ENCODE measurements around the gene SPAG9. TPM values are rescaled to one million over a fixed set of nuclear protein-coding genes. Genes with fewer than 3 reads are reported as not detected.

The SPAG9 gene
- total RNA-seq, 1 experiment from 2014 or later = 77.6 TPM

DNA sequence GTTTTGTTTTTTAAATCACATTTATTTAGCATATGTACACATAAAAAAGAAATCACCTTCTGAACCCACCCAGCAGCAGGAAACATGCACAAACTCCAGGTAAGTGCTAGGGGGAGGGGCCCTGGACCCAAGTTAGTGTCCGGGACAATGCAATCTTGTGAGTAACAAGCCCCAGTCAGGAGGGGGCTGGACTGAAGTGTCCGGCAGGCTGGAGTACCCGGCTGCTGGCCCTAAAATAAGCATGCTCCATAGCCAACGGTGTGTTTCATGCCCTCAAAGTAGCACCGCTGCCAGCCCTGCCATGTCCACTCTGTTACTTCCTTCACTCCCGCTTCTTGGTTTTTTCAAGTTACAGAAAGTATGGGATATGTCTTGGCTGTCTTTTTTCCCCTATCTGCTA lies 102.1 kb downstream of the SPAG9 start (continued):
- TF ChIP-seq, protein P1, sequence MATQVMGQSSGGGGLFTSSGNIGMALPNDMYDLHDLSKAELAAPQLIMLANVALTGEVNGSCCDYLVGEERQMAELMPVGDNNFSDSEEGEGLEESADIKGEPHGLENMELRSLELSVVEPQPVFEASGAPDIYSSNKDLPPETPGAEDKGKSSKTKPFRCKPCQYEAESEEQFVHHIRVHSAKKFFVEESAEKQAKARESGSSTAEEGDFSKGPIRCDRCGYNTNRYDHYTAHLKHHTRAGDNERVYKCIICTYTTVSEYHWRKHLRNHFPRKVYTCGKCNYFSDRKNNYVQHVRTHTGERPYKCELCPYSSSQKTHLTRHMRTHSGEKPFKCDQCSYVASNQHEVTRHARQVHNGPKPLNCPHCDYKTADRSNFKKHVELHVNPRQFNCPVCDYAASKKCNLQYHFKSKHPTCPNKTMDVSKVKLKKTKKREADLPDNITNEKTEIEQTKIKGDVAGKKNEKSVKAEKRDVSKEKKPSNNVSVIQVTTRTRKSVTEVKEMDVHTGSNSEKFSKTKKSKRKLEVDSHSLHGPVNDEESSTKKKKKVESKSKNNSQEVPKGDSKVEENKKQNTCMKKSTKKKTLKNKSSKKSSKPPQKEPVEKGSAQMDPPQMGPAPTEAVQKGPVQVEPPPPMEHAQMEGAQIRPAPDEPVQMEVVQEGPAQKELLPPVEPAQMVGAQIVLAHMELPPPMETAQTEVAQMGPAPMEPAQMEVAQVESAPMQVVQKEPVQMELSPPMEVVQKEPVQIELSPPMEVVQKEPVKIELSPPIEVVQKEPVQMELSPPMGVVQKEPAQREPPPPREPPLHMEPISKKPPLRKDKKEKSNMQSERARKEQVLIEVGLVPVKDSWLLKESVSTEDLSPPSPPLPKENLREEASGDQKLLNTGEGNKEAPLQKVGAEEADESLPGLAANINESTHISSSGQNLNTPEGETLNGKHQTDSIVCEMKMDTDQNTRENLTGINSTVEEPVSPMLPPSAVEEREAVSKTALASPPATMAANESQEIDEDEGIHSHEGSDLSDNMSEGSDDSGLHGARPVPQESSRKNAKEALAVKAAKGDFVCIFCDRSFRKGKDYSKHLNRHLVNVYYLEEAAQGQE (IDR thresholded peaks at IDR 0.05; ENCODE audit: low read depth) = no peak
- no peak for TF ChIP-seq SIN3A (IDR thresholded peaks at IDR 0.05; ENCODE audit: low read depth)
- no peak for TF ChIP-seq EZH2 (IDR thresholded peaks at IDR 0.05)
- TF ChIP-seq, protein P2, sequence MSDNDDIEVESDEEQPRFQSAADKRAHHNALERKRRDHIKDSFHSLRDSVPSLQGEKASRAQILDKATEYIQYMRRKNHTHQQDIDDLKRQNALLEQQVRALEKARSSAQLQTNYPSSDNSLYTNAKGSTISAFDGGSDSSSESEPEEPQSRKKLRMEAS (IDR thresholded peaks at IDR 0.05) = no peak
- TF ChIP-seq YY1 (IDR thresholded peaks at IDR 0.05; ENCODE audit: extremely low read depth, insufficient replicate concordance, low read depth, low read length) = no peak

DNA sequence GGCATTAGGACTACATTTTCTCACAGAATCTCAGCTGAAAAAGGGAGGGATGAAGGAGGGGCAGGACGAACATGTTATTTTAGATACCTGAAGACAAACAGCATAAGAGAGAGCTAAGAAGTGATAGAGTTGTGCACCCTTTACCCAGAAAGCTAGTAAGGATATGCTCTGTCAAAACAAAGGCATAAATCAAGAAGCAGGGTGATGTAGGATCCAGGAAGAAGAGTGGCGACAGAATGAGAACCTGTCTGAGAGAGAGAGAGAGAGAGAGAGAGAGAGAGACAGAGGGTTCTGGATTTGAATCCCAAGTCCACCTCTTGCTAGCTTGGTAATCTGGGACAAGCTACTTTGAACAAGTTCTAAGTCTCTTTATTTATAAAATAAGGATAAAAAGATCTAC lies 103.4 kb downstream of the SPAG9 start:
- BruUV-seq (replicated peaks) = no TSS peak
- Histone ChIP-seq H3K79me2 (ENCODE audit: insufficient read depth, low read length) (no peaks in the 10 kb centered on the region), H3K27me3 (ENCODE audit: insufficient read depth, low read length) (no peaks in the 10 kb centered on the region), H4K20me1 (ENCODE audit: insufficient read depth) (no peaks in the 10 kb centered on the region), H3K4me1 (ENCODE audit: control insufficient read depth in 1 of 2, insufficient read depth in 2 of 2, low read length in 2 of 2) (no peaks in the 10 kb centered on the region), H3K9me2 (ENCODE audit: insufficient read depth) (no peaks in the 10 kb centered on the region), H2AFZ (ENCODE audit: low read depth, low read length, poor library complexity, severe bottlenecking) (no peak overlapping the region), H3K27ac (ENCODE audit: low read depth, low read length) (no peak overlapping the region), H3K36me3 (ENCODE audit: control insufficient read depth in 1 of 2, insufficient read depth in 2 of 2, low read length in 2 of 2) (peaks cover 5 to 19% of the 10 kb centered on the region in 2 experiments; a peak in 3 of 4 replicates), H3K4me2 (ENCODE audit: low read length) (no peak overlapping the region), H3K9ac (ENCODE audit: low read length) (no peak overlapping the region), H3K4me3 (replicated peaks in 1 of 2; ENCODE audit: low read depth in 1 of 2, low read length in 2 of 2) (no peak overlapping the region), H3K9me3 (ENCODE audit: control insufficient read depth in 1 of 2, insufficient read depth in 1 of 2, low read depth in 1 of 2, low read length in 2 of 2) (no peaks in the 10 kb centered on the region)
- intact Hi-C loops (cut with micrococcal nuclease) = no loop called here
- ChIA-PET RAD21 (ENCODE audit: low non-redundant PET in 1 of 2, low total read pairs in 2 of 2, uncharacterized antibody in 2 of 2, unreplicated experiment in 2 of 2) (no interaction called here), POLR2A (no interaction called here), CTCF (no interaction called here)
- ATAC-seq (no peak), DNase-seq (ENCODE audit: low read depth, low spot score) (no peak)
- TF ChIP-seq TCF7L2 (IDR thresholded peaks at IDR 0.05; ENCODE audit: borderline replicate concordance, extremely low read depth, insufficient read depth, insufficient read length) = no peak
- TF ChIP-seq ZNF274 (IDR thresholded peaks at IDR 0.05; ENCODE audit: low read depth, low read length) = no peak
- TF ChIP-seq POLR2AphosphoS5 (IDR thresholded peaks at IDR 0.05; ENCODE audit: low read depth, low read length) = no peak
- TF ChIP-seq SRF (IDR thresholded peaks at IDR 0.05; ENCODE audit: low read depth) = no peak
- TF ChIP-seq CEBPB (IDR thresholded peaks at IDR 0.05; ENCODE audit: low read depth) = no peak
- TF ChIP-seq, protein P3, sequence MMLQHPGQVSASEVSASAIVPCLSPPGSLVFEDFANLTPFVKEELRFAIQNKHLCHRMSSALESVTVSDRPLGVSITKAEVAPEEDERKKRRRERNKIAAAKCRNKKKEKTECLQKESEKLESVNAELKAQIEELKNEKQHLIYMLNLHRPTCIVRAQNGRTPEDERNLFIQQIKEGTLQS (IDR thresholded peaks at IDR 0.05) = no peak
- TF ChIP-seq, protein P4, sequence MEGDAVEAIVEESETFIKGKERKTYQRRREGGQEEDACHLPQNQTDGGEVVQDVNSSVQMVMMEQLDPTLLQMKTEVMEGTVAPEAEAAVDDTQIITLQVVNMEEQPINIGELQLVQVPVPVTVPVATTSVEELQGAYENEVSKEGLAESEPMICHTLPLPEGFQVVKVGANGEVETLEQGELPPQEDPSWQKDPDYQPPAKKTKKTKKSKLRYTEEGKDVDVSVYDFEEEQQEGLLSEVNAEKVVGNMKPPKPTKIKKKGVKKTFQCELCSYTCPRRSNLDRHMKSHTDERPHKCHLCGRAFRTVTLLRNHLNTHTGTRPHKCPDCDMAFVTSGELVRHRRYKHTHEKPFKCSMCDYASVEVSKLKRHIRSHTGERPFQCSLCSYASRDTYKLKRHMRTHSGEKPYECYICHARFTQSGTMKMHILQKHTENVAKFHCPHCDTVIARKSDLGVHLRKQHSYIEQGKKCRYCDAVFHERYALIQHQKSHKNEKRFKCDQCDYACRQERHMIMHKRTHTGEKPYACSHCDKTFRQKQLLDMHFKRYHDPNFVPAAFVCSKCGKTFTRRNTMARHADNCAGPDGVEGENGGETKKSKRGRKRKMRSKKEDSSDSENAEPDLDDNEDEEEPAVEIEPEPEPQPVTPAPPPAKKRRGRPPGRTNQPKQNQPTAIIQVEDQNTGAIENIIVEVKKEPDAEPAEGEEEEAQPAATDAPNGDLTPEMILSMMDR (IDR thresholded peaks at IDR 0.05 in 2 of 3, conservative IDR thresholded peaks at IDR 0.05 in 1 of 3; ENCODE audit: borderline replicate concordance in 1 of 3, insufficient read depth in 1 of 3, low read depth in 2 of 3, low read length in 2 of 3) = no peak
- no peak for TF ChIP-seq FOSL1 (IDR thresholded peaks at IDR 0.05; ENCODE audit: low read depth)
- TF ChIP-seq, protein P2 (IDR thresholded peaks at IDR 0.05) = no peak
- TF ChIP-seq CBX3 (IDR thresholded peaks at IDR 0.05; ENCODE audit: low read depth) = no peak
- TF ChIP-seq SIN3A (IDR thresholded peaks at IDR 0.05; ENCODE audit: low read depth) = no peak
- TF ChIP-seq, protein P1 (IDR thresholded peaks at IDR 0.05; ENCODE audit: low read depth) = no peak
- TF ChIP-seq RAD21 (IDR thresholded peaks at IDR 0.05; ENCODE audit: low read depth) = no peak
